ENCODE measurements around the gene LTBP1.

The LTBP1 gene

DNA sequence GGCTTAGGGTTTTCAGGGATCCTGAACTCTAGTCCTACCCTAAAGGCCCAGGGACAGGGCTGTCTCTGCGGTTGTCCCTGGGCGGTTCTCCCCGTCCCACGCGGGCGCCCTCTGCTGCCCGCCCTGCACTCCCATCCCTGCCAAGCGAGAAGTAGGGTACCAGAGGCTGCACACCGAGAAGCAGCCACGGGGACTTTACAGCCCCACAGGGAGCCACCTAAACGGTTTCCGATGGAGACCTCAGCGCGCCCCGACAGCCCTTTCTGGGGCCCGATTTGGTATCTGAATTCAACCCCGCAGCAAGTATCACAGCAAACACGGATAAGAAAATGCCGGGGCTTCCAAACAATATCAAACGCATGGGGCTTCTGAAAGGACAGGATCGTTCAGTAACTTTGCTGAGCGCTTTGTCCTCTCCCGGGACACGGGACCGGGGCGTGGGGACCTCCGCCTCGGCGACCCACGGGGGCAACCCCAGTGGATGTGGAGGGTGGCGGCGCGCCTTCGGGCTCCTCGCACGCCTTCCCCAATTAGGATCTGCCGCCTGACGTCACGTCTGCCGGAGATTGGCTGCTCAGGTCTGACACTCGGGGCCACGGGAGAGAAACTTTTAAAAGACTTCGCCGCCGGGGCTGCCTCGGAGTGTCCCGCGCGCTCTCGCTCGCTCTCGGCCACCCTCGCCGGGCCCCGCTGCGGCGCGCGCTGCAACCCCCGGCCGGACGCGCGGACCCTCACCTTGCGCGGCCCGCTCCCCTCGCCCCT lies at the start of gene LTBP1:
Gene LTBP1, plus strand, starts transcription at position 640 of the 762 bp plus-strand sequence. CDS start 372 bp downstream, outside the sequence.
- peak within 1 kb of the TSS; percentile 47 for H3K4me3 ChIP-seq (ENCODE audit: low read depth, low read length)
- peak; percentile 84 for TF ChIP-seq CTCF (IDR thresholded peaks at IDR 0.05; ENCODE audit: borderline replicate concordance, insufficient read depth, low read depth, low read length)

DNA sequence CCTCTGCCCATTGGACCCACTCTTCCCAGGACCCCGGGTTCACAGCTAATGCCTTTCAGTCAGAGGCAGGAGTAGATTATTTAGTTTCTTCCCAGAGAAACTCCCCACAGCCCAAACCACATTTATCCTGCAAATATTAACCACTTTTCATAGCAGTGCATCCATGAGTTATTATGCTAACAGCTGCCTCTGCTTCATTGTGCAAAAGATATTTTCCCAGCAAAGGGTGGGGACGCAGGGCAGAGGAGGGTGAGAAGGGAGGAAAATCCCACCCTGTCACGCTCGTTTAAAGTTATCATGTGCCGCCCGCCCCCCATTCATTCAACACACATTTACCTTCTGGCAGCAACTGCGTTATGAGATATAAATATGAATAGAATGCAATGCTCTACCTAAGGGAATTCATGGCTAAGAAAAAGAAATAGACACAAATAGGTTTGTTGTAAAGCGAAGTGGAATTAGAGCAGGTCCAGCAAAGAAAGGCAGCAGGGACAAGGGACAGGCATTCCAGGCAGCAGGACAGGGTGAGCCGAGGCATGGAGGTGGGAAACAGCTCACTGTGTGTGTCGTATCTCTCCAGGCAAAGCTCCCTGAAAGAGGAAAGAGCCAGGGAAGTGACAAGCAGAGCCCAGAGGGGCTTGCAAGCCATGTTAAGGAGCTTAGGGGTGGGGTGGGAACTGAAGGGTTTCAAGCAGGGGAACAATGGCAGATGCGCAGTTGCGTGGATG lies 46.3 kb upstream of the LTBP1 start:
- TF ChIP-seq CTCF (IDR thresholded peaks at IDR 0.05; ENCODE audit: borderline replicate concordance, insufficient read depth, low read depth, low read length): no peak
- H3K4me3 ChIP-seq (ENCODE audit: low read depth, low read length): no peak overlapping the region

GRCh38 chr2:32901313-32901712 lies 45.4 kb upstream of the LTBP1 start:
- H3K4me3 ChIP-seq (ENCODE audit: low read depth, low read length): no peak overlapping the region
- TF ChIP-seq CTCF (IDR thresholded peaks at IDR 0.05; ENCODE audit: borderline replicate concordance, insufficient read depth, low read depth, low read length): no peak

GRCh38 chr2:32902174-32902573 lies 44.6 kb upstream of the LTBP1 start:
- TF ChIP-seq CTCF (IDR thresholded peaks at IDR 0.05; ENCODE audit: borderline replicate concordance, insufficient read depth, low read depth, low read length): no peak

DNA sequence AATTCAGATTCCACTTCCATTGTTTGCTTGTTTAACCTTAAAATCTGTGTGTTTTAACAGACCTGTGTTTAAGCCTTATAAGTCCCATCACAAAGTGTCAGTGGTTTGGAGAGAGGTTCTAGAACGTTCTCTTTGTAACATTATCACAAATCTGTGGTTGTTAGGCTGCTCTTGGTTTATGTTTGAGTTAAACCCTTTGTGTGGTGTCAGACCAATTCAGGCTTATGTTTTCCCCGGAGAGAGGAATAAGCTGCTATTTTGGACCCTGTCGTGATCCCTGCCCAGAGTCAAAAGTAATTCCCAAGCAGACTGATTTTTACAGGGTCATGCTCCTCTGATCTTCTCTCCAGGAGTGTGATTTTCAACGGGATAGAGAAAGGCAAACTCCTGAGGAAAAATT lies 43.8 kb upstream of the LTBP1 start:
- H3K4me3 ChIP-seq (ENCODE audit: low read depth, low read length): no peak overlapping the region
- TF ChIP-seq CTCF (IDR thresholded peaks at IDR 0.05; ENCODE audit: borderline replicate concordance, insufficient read depth, low read depth, low read length): no peak

More at GRCh38 chr2:32902174-32902573, 44.6 kb upstream of the LTBP1 start:
- H3K4me3 ChIP-seq (ENCODE audit: low read depth, low read length): no peak overlapping the region

DNA sequence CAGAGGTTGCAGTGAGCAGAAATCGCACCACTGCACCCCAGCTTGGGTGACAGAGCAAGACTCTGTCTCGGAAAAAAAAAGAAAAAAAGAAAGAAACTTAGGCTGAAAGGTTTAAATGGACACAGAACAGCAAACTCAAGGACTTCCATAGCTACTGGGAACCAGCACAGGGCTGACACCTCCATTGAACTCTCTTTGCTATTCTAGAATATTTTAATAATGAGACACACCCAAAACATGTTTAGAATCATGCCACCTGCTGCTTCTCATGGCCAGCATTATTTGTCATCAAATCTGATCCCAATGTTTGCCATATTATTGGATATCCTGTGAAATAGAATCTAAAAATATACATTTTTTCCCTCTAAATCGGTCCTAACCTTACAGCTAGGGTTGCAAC lies 42.7 kb upstream of the LTBP1 start:
- H3K4me3 ChIP-seq (ENCODE audit: low read depth, low read length): no peak overlapping the region
- no peak for TF ChIP-seq CTCF (IDR thresholded peaks at IDR 0.05; ENCODE audit: borderline replicate concordance, insufficient read depth, low read depth, low read length)

Data from GM12875 (cell line).